ENCODE measurements around the gene CYTH2.

The CYTH2 gene

DNA sequence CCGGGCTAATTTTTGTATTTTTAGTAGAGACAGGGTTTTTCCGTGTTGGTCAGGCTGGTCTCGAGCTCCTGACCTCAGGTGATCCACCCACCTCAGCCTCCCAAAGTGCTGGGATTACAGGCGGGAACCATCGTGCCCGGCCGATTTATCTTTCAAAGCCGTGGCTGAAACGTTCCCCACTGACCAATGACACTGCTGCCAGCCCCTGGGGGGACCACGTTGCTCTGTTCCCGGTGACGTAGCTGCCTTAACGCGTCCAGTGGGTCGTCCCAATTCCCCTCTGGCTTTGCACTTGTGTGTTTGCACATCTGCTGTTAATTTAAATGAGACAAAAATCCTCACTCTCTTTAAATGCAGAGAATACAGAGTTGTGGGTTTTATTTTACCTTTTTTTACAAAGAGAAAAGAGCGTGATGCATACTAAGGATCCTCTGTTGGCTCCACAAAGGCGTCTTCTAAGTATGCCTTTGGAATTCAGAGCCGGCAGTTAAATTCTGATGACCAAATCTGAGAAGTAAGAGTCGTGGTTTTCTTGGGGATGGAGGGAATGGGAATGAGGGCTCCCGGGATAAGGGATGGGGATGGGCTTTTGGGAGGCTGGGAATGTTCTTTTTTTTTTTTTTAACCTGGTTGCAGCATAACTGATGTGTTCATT lies 61.0 kb downstream of the CYTH2 start:
- DNase-seq, result no peak
- Mint-ChIP-seq H3K4me1 (peaks cover 5% of the 10 kb centered on the region), H3K9me3 (peaks cover 41% of the 10 kb centered on the region), H3K4me3 (no peak overlapping the region), H3K27me3 (ENCODE audit: low read depth, poor library complexity) (peaks cover 6% of the 10 kb centered on the region), H3K36me3 (ENCODE audit: low read depth) (no peaks in the 10 kb centered on the region), H3K27ac (peak overlapping the region; percentile 60)
- TF ChIP-seq CTCF (IDR thresholded peaks at IDR 0.05), result no peak

GRCh38 chr19:48530770-48531169 lies 61.6 kb downstream of the CYTH2 start:
- Mint-ChIP-seq H3K9me3 (peaks cover 40% of the 10 kb centered on the region), H3K27ac (no peak overlapping the region), H3K36me3 (ENCODE audit: low read depth) (no peaks in the 10 kb centered on the region), H3K4me1 (peaks cover 5% of the 10 kb centered on the region), H3K4me3 (no peak overlapping the region), H3K27me3 (ENCODE audit: low read depth, poor library complexity) (peaks cover 6% of the 10 kb centered on the region)
- no peak for DNase-seq
- no peak for TF ChIP-seq CTCF (IDR thresholded peaks at IDR 0.05)
